ENCODE results near the gene TNFRSF8.

GRCh38 chr1:12080156-12080555 is 17.1 kb downstream of the TNFRSF8 start:
- TF ChIP-seq CTCF (conservative IDR thresholded peaks at IDR 0.05 in 1 of 2, IDR thresholded peaks at IDR 0.05 in 1 of 2; ENCODE audit: extremely low read depth in 1 of 2, insufficient read depth in 1 of 2, low read depth in 1 of 2, low read length in 2 of 2): no peak
- no peak for TF ChIP-seq EZH2 (IDR thresholded peaks at IDR 0.05; ENCODE audit: borderline replicate concordance, low read length)

Measured in mammary epithelial cell (primary cell).